Fibroblast of skin of right quadriceps (primary cell): ENCODE data around the gene FGF12.

Experiments used
- DNase-seq: peaks from one replicate; pipeline ENCODE4 v3.0.0-alpha.2; 2013

Gene FGF12

GRCh38 chr3:192170659-192171058 lies 556.7 kb downstream of the FGF12 start:
- DNase-seq = no peak

GRCh38 chr3:192170031-192170430 lies 557.3 kb downstream of the FGF12 start:
- DNase-seq = no peak

GRCh38 chr3:192169332-192169915 lies 557.9 kb downstream of the FGF12 start:
- DNase-seq = peak; percentile 15

GRCh38 chr3:192168202-192168601 lies 559.1 kb downstream of the FGF12 start:
- no peak for DNase-seq

GRCh38 chr3:192165552-192165951 lies 561.8 kb downstream of the FGF12 start:
- DNase-seq = no peak

- DNase-seq = no peak
These were observed 565.7 kb downstream of the FGF12 start for GRCh38 chr3:192161661-192162060.

- DNase-seq = no peak
These were observed 571.0 kb downstream of the FGF12 start for GRCh38 chr3:192156382-192156781.

GRCh38 chr3:192155194-192155593 lies 572.1 kb downstream of the FGF12 start:
- no peak for DNase-seq

- peak; percentile 2 for DNase-seq
These were observed 594.1 kb downstream of the FGF12 start for GRCh38 chr3:192133271-192133670.

GRCh38 chr3:192130534-192131132 lies 596.7 kb downstream of the FGF12 start:
- peak; percentile 40 for DNase-seq

GRCh38 chr3:192129586-192129985 lies 597.8 kb downstream of the FGF12 start:
- no peak for DNase-seq

- DNase-seq = no peak
These were observed 598.4 kb downstream of the FGF12 start for GRCh38 chr3:192128922-192129321.

- DNase-seq = no peak
These were observed 599.3 kb downstream of the FGF12 start for GRCh38 chr3:192128060-192128459.

- no peak for DNase-seq
These were observed 604.3 kb downstream of the FGF12 start for GRCh38 chr3:192122832-192123594.

- no peak for DNase-seq
These were observed 605.4 kb downstream of the FGF12 start for GRCh38 chr3:192121923-192122322.

- DNase-seq = no peak
These were observed 618.5 kb downstream of the FGF12 start for GRCh38 chr3:192108820-192109219.

GRCh38 chr3:192106543-192106942 lies 620.8 kb downstream of the FGF12 start:
- no peak for DNase-seq

- DNase-seq = no peak
These were observed 634.8 kb downstream of the FGF12 start for GRCh38 chr3:192092388-192093005.

- DNase-seq = peak; percentile 65
These were observed 635.5 kb downstream of the FGF12 start for GRCh38 chr3:192091831-192092230.

GRCh38 chr3:192090586-192090985 lies 636.8 kb downstream of the FGF12 start:
- DNase-seq = no peak
